Prostate gland (tissue), 2 donors: ENCODE measurements around the gene RANBP3.

Experiments used
- POLR2A ChIP-seq: fragments of 450-650 bp; IDR thresholded peaks from one replicate; pipeline ENCODE4 v1.6.1; 2016; ENCODE audit warnings: antibody characterized with exemption, mild to moderate bottlenecking
- TF ChIP-seq, protein P1 (sequence below), 4 experiments: fragments of 200-600 bp in 2 of 4; fragments of 450-650 bp in 2 of 4; sonication (generic) in 2 of 4; IDR thresholded peaks; 1 replicate in 3 of 4; 2 replicates in 1 of 4; pipeline ENCODE4 v1.5.1; 2016 to 2019; ENCODE audit warnings: antibody characterized with exemption in 4 of 4, mild to moderate bottlenecking in 2 of 4, moderate library complexity in 2 of 4

DNA sequence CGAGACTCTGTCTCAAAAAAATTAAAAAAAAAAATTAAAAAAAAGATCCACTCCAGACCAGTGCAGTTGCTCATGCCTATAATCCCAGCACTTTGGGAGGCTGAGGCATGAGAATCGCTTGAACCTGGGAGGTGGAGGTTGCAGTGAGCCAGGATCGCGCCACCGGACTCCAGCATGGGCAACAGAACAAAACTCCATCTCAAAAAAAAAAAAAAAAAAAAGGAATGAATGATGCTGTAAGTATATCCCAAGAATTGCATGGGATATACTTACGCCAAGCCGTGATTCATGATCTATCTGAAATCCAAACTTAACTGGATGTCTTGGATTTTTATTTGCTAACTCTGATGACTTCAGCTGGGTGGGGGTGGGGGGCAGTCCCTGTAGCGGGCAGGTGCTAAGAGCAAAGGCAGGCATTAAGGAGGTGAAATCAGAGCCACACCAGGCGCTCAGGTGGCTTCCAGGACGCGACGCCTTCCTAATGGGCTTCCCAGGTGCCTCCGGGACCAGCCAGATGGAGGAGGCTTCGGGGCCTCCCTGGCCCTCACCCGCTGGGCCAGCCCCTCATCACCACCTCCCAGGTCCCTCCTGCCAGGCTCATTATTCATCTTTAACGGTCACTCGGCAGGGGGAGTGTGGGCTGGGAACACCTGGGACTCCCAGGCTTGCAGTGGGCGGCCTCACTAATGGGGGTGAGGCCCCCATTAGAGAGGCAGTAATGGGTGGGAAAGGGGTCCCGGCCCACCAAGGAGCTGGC, 96.2 kb downstream of the RANBP3 start:
- TF ChIP-seq, protein P1, sequence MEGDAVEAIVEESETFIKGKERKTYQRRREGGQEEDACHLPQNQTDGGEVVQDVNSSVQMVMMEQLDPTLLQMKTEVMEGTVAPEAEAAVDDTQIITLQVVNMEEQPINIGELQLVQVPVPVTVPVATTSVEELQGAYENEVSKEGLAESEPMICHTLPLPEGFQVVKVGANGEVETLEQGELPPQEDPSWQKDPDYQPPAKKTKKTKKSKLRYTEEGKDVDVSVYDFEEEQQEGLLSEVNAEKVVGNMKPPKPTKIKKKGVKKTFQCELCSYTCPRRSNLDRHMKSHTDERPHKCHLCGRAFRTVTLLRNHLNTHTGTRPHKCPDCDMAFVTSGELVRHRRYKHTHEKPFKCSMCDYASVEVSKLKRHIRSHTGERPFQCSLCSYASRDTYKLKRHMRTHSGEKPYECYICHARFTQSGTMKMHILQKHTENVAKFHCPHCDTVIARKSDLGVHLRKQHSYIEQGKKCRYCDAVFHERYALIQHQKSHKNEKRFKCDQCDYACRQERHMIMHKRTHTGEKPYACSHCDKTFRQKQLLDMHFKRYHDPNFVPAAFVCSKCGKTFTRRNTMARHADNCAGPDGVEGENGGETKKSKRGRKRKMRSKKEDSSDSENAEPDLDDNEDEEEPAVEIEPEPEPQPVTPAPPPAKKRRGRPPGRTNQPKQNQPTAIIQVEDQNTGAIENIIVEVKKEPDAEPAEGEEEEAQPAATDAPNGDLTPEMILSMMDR (IDR thresholded peaks at IDR 0.05): no peak
- no peak for TF ChIP-seq POLR2A
